Activated naive CD4-positive, alpha-beta T cell treated with anti-CD3 and anti-CD28 coated beads, Interleukin-2, amount 50 U/mL, for 24 hours (primary cell): ENCODE measurements around the gene NRCAM.
A peak's percentile ranks its signal among the peaks of the same experiment; 100 is the strongest.

Experiments
- H3K27ac Mint-ChIP-seq: one replicate; pipeline ENCODE4 v1.8.0; 2021; ENCODE audit warnings: mild to moderate bottlenecking, mixed read lengths
- H3K27me3 Mint-ChIP-seq: one replicate; pipeline ENCODE4 v1.8.0; 2021; ENCODE audit warnings: mixed read lengths
- H3K36me3 Mint-ChIP-seq: one replicate; pipeline ENCODE4 v1.8.0; 2021; ENCODE audit warnings: mixed read lengths
- H3K4me1 Mint-ChIP-seq: one replicate; pipeline ENCODE4 v1.8.0; 2021; ENCODE audit warnings: mixed read lengths
- H3K4me3 Mint-ChIP-seq: one replicate; pipeline ENCODE4 v1.8.0; 2021; ENCODE audit warnings: mild to moderate bottlenecking, mixed read lengths
- H3K9me3 Mint-ChIP-seq: one replicate; pipeline ENCODE4 v1.8.0; 2021; ENCODE audit warnings: mixed read lengths

NRCAM gene

DNA sequence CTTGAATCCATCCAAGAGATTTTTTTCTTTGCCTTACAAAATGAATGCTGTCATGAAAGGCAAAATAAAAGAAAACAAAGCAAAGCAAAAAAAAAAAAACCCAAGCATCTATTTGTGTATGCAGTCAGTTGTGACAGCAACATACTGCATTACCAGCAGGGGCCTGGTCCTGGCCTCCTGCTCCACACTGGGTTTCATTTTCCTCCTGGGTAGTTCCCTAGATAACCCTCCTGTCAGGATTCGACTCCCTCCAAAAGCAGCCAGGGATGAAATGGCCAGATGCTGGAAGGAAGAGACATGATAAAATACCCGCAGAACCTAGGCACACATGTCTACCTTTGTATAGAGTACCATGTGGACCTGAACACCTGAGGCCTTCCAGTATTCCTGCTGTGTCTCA, 148.6 kb downstream of the NRCAM start:
- Mint-ChIP-seq H3K4me1 (peaks cover 4% of the 10 kb centered on the region), H3K27ac (no peak overlapping the region), H3K9me3 (no peaks in the 10 kb centered on the region), H3K4me3 (no peak overlapping the region), H3K36me3 (no peaks in the 10 kb centered on the region), H3K27me3 (peaks cover 2% of the 10 kb centered on the region)

DNA sequence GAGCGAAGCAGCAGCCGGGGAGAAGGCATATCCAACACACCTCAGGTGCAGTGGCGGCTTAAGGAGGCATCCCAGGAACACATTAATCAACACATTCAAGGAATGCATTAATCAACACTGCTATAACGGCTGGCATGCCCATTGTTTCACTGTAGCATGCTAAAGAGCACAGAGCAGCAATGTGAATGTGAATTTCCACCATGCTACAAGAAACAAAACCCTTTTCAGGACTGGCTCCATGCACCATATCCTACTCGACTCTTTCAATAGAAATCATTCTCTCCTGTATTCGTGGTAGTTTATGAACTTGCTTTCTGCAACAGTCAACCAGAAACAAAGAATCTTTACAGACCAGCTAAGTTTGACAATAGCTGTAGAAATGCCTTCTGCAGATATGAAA, 149.0 kb downstream of the NRCAM start:
- H3K9me3 Mint-ChIP-seq: no peaks in the 10 kb centered on the region
- H3K4me1 Mint-ChIP-seq: peaks cover 4% of the 10 kb centered on the region
- no peak overlapping the region for H3K4me3 Mint-ChIP-seq
- H3K27me3 Mint-ChIP-seq: peaks cover 2% of the 10 kb centered on the region
- H3K36me3 Mint-ChIP-seq: no peaks in the 10 kb centered on the region
- no peak overlapping the region for H3K27ac Mint-ChIP-seq

DNA sequence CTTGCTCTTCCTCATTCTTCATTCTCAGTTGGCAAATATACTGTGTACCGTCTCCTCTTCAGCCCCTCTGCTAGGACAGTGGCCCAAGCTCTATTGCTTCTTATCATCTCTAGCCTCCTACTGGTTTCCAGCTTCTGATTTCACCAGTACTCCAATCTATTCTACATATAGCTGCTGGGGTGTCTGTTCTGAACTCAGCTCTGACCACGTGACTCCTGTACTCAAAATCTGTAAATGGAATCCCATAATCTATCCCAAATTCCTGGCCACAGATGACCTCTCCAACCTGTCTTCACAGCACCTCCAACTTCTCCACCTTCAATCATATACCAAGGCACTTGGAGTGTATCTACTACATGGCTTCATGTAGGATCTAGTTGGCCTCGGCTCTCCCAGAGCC, 152.9 kb downstream of the NRCAM start:
- H3K36me3 Mint-ChIP-seq: no peaks in the 10 kb centered on the region
- no peak overlapping the region for H3K27ac Mint-ChIP-seq
- no peak overlapping the region for H3K4me3 Mint-ChIP-seq
- no peaks in the 10 kb centered on the region for H3K9me3 Mint-ChIP-seq
- H3K27me3 Mint-ChIP-seq: peaks cover 2% of the 10 kb centered on the region
- no peaks in the 10 kb centered on the region for H3K4me1 Mint-ChIP-seq

DNA sequence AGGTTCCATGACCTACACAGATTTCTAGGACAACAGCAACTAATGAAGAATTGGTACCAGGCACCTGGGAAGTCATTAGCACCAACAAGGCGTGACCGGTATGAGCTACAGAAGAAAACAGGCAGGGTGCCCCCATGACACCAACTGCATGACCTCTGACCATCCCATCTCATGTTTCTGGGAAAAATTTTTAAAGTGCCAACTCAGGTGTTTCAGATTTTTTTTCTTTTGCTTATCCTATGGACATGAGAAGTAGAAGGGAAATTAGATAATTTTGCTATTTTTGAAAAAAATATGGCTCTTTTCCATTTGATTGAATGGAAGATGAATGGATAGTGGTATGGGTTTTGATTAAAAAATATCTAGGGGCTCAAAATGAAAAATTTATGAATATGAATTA, 154.8 kb downstream of the NRCAM start:
- no peaks in the 10 kb centered on the region for H3K4me1 Mint-ChIP-seq
- H3K9me3 Mint-ChIP-seq: no peaks in the 10 kb centered on the region
- H3K27ac Mint-ChIP-seq: no peak overlapping the region
- H3K36me3 Mint-ChIP-seq: no peaks in the 10 kb centered on the region
- H3K27me3 Mint-ChIP-seq: peaks cover 4% of the 10 kb centered on the region
- no peak overlapping the region for H3K4me3 Mint-ChIP-seq

DNA sequence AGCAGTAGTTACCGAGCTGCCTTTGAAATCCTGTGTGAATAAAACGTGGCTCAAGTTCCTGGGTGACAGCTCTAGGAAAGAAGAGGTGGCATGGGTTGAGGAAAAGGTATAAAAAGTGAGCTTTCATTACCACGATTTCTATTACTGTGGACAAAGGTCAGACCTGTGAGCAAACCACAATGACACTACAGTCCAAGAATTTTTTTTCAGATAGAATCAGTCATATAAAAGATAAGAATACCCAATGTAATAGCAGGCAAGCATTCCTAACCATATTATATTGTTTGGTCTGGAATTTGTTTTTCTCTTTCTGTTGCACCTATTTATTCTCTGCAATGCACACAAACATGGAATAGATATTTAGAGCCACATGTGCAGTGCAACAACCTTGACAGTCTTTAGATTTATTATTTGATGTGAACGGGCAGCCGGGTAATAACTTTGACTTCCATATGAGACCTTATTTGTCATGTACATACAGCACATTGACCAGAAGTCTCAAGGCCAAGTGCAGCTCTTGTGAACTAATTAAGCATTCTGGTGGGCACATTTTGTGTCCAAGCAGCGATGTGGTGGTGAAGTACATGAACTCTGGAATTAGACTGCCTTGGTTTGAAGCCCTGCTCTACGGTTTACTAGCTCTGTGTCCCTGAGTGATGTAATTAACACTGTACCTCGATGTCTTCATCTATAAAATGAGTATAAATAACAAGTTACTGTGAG, 156.8 kb downstream of the NRCAM start:
- Mint-ChIP-seq H3K36me3 (no peaks in the 10 kb centered on the region), H3K27ac (no peak overlapping the region), H3K27me3 (peaks cover 7% of the 10 kb centered on the region), H3K9me3 (no peaks in the 10 kb centered on the region), H3K4me3 (no peak overlapping the region), H3K4me1 (no peaks in the 10 kb centered on the region)

DNA sequence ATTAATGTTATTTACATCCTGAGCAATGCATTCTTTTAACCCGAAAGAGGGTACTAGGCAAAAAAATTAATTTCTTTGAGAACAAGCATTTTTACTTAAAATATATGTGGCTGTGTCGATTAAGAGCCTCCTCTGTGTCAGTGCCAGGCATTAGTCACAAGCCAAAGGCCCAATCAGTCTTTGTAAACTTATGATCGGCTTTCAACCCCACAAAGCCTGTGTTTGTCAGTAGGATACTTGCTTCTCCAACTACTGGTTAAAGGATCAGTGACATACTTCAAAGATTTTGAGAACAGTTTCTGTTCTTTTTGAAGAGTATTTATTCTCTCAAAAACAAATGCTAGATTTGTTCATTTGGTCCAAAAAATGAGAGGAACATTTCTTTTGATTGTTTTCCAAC, 159.3 kb downstream of the NRCAM start:
- no peaks in the 10 kb centered on the region for H3K9me3 Mint-ChIP-seq
- peaks cover 7% of the 10 kb centered on the region for H3K27me3 Mint-ChIP-seq

DNA sequence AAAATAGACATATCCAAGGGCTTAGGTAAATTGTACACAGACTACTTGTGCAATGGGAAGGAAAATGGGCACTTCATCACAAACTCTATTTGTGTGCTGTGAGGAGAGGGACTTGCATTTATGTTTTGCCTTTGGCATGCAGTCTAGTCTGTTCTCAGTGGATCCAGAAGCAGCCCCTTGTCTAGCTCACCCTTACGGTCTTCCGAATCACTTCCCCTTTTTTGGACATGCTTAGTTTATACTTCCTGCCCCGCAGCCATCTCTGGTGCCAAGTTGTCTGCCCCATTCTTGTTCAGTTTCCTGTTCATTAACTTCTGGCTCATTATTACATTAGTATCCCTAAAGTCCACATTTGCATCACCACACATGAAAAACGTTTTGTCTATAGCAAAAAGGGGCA, 161.6 kb downstream of the NRCAM start:
- peaks cover 8% of the 10 kb centered on the region for H3K27me3 Mint-ChIP-seq
- no peaks in the 10 kb centered on the region for H3K9me3 Mint-ChIP-seq
- no peaks in the 10 kb centered on the region for H3K36me3 Mint-ChIP-seq
- H3K4me3 Mint-ChIP-seq: no peak overlapping the region
- no peaks in the 10 kb centered on the region for H3K4me1 Mint-ChIP-seq
- H3K27ac Mint-ChIP-seq: no peak overlapping the region

More for the DNA sequence above, 159.3 kb downstream of the NRCAM start:
- Mint-ChIP-seq H3K4me3 (no peak overlapping the region), H3K27ac (no peak overlapping the region), H3K4me1 (no peaks in the 10 kb centered on the region), H3K36me3 (no peaks in the 10 kb centered on the region)

DNA sequence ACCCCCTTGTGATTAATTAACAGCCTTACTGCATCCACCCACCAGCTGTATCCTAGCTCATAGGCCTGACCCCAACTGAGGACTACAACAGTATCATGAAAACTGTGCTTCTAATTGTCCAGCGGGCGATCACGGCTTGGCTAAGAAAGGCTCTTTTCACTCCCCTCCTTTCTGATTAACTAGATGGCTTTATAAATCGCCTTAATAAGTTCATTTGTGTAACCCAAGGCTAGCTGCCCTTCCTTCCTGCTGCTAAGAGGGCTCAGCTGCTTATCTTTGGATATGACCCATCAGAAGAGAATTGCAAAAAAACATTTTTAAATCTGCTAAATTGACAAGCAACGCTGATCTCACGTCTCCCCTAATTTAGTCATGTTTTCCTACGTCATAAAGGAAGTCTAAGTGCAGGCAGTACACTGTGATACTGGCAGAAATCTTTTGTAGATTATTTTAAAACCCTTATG, 163.1 kb downstream of the NRCAM start:
- Mint-ChIP-seq H3K4me3 (no peak overlapping the region), H3K27ac (no peak overlapping the region), H3K36me3 (no peaks in the 10 kb centered on the region), H3K27me3 (peaks cover 8% of the 10 kb centered on the region), H3K9me3 (no peaks in the 10 kb centered on the region), H3K4me1 (no peaks in the 10 kb centered on the region)

DNA sequence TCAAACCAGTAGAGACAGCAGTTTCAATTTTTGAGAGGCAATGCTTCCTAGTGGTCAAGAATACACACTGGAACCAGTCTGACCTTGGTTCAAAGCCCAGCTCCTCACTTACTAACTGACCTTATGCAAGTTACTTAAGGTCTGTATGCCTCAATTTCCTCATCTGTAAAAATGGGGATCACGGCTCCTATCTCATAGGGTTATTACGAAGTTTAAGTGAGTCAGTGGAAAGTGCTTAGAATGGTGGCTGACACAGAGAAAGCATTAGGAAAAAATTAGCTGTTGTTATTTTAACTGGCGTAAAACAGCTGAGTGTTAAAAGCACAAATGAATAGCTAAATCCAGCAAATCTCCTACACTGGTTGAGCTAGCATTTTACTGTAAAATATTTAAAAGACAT, 163.7 kb downstream of the NRCAM start:
- peaks cover 10% of the 10 kb centered on the region for H3K27me3 Mint-ChIP-seq
- H3K4me1 Mint-ChIP-seq: no peaks in the 10 kb centered on the region
- no peaks in the 10 kb centered on the region for H3K9me3 Mint-ChIP-seq
- H3K27ac Mint-ChIP-seq: no peak overlapping the region
- no peaks in the 10 kb centered on the region for H3K36me3 Mint-ChIP-seq
- H3K4me3 Mint-ChIP-seq: no peak overlapping the region

DNA sequence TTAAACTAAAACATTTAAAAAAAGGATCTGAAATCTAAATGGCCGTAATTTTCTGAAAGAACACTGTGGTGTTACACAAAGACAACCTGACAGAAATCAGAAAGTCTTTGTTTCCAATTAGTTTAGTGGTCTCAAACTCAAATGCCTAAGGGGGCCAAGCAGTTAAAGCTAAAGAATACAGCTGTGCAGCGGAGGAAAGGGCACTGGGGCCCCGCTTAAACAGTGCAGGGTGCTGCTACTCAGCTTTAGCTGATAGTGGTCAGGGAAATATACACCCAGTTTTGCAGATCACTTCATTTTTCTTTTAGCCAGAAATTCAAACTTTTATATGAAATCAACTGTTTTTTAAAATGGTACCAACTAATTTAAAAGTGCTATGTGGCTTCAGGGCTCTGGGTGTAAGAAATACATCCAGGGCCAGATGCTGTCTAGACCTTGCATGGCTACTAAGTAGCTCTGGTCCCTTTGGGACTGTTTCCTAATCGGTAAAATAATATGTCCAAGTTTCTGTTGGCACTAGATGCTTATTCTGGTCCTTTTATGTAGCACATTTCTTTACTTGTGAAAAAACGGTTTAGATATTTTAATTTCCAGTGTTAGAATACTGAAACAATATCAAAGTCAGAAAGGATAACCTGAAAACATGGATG, 164.3 kb downstream of the NRCAM start:
- Mint-ChIP-seq H3K36me3 (peaks cover 2% of the 10 kb centered on the region), H3K9me3 (peaks cover 5% of the 10 kb centered on the region), H3K27me3 (peaks cover 8% of the 10 kb centered on the region), H3K4me1 (no peaks in the 10 kb centered on the region), H3K27ac (no peak overlapping the region), H3K4me3 (no peak overlapping the region)

DNA sequence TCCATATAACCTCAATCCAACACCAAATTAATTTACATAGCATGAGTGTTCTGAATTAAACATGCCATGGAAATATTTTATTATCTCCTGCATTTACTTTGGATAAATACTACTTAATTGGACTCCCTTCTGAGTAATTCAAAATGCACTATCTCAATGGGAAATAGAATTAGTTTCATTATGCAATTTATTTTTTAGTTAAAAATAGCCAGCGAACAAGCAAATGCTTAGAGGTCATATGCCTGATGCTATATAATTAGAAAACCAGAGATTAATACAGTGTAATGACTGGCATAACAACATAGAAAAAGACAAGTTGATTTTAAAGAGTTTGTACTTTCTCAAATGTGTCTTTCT, 165.1 kb downstream of the NRCAM start:
- Mint-ChIP-seq H3K4me3 (no peak overlapping the region), H3K4me1 (no peaks in the 10 kb centered on the region), H3K36me3 (peaks cover 2% of the 10 kb centered on the region), H3K27ac (no peak overlapping the region), H3K9me3 (peaks cover 7% of the 10 kb centered on the region), H3K27me3 (peaks cover 10% of the 10 kb centered on the region)

DNA sequence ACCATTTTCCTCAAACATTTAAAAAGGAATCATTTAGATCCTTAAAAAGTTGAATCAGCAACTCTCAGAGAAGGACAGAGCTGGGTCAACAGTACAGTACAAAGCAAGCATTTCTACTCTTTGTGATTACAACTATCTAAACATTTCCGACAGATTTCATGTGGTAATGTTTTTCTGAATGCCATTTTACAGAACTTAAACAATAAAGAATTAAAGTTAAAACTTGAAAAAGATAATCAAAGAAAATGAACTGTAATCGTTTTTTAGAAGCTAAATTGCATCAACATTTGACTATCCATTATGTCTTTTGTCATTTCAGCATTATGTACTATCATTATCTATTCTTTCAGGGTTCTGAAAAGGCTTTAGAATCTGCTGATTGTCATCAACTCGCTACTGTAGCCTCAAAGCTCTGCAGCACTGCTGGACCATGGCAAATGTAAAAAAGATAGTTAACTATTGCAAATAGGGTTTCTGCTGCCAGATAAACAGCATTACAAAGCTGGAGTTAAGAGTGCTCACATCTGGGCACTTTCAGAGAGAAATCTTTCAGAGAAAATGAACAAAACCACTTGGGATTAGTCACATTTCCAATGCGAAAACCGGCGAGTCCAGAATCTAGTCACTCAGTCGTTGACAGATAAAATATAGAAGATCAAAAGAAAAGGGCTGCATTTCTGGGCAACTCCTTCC, 165.6 kb downstream of the NRCAM start:
- H3K27me3 Mint-ChIP-seq: peaks cover 10% of the 10 kb centered on the region
- no peaks in the 10 kb centered on the region for H3K4me1 Mint-ChIP-seq
- H3K27ac Mint-ChIP-seq: no peak overlapping the region
- H3K9me3 Mint-ChIP-seq: peaks cover 7% of the 10 kb centered on the region
- no peak overlapping the region for H3K4me3 Mint-ChIP-seq
- peaks cover 2% of the 10 kb centered on the region for H3K36me3 Mint-ChIP-seq

DNA sequence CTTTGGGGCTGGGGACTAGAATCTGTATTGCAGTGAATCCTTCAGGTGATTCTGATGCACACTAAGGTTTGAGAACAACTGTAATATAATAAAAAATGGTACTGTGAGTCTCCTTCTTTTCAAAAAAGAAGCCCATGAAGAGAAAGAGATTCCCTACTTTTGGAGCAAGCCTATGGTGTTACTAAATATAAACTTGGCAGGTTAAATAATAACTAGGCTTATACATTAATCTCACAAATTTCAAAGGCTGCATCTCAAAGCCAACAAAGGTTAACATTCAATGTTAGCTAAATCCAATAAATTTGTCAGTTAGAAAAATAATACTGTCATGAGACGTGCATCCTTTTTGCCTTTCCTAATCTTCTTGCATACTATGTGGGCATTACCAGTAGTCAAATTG, 166.4 kb downstream of the NRCAM start:
- peaks cover 10% of the 10 kb centered on the region for H3K27me3 Mint-ChIP-seq
- peaks cover 7% of the 10 kb centered on the region for H3K9me3 Mint-ChIP-seq
- H3K27ac Mint-ChIP-seq: no peak overlapping the region
- H3K4me1 Mint-ChIP-seq: no peaks in the 10 kb centered on the region
- H3K4me3 Mint-ChIP-seq: no peak overlapping the region
- peaks cover 2% of the 10 kb centered on the region for H3K36me3 Mint-ChIP-seq

DNA sequence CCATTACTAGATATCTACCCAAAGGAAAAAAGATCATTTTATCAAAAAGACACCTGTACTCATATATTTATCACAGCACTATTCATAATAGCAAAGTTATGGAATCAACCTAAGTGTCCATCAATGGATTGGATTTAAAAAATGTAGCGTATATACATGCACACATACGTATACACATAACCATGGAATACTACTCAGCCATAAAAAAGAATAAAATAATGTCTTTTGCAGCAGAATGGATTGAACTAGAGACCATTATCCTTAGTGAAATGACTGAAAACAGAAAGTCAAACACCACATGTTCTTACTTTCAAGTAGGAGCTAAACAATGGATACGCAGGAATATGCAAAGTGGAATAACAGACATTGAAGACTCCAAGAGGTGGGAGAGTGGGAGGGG, 168.4 kb downstream of the NRCAM start:
- Mint-ChIP-seq H3K27ac (no peak overlapping the region), H3K27me3 (peaks cover 14% of the 10 kb centered on the region), H3K9me3 (peaks cover 7% of the 10 kb centered on the region), H3K4me1 (peaks cover 4% of the 10 kb centered on the region), H3K4me3 (no peak overlapping the region), H3K36me3 (peaks cover 2% of the 10 kb centered on the region)

DNA sequence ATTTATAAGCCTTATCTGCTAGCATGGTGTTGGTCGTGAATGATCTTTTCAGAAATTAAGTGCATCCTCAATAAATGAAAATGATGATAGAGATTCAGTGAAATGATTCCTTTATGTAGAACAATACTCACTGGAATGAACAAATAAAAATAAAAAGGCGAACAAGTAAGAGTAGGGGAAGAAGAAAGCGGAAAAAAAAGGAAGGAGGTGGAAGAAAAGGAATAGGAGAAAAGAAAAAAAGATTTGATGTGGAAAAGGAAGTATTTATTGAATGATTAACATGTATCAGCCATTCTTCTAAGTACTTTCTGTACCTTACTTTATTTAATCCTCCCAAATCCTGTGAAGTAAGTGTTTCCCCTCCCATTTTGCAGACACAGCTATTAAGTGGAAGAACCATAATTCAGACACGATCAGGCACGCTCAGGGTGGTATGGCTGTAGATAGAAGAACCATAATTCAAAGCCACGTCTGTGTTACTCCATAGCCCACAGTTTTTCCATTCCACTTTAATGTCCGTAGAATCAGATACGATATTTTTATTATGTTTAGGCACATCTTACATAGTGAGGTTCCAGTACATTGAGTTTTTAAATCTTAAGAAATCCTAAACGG, 169.8 kb downstream of the NRCAM start:
- H3K9me3 Mint-ChIP-seq: peaks cover 7% of the 10 kb centered on the region
- H3K4me1 Mint-ChIP-seq: peaks cover 4% of the 10 kb centered on the region
- H3K36me3 Mint-ChIP-seq: peaks cover 2% of the 10 kb centered on the region
- peak overlapping the region; percentile 47 for H3K27ac Mint-ChIP-seq
- peaks cover 12% of the 10 kb centered on the region for H3K27me3 Mint-ChIP-seq
- no peak overlapping the region for H3K4me3 Mint-ChIP-seq

DNA sequence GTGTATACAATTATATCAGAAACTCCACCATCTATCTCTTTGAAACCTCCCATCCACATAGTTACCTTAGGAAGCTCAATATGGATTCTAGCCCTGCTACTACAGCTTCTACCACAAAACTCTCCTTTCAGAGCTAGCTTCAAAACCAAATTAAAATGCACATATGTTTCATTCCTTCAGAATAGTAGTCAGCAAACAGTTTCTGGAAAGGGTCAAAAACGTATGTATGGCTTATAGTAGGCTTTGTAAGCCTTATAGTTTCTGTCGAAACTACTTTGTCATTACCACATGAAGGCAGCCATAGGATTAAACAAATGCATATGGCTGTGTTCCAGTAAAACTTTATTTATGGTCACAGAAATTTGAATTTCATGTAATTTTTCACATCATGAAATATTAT, 170.5 kb downstream of the NRCAM start:
- H3K4me3 Mint-ChIP-seq: no peak overlapping the region
- H3K27ac Mint-ChIP-seq: no peak overlapping the region
- peaks cover 4% of the 10 kb centered on the region for H3K4me1 Mint-ChIP-seq
- peaks cover 2% of the 10 kb centered on the region for H3K36me3 Mint-ChIP-seq
- peaks cover 12% of the 10 kb centered on the region for H3K27me3 Mint-ChIP-seq
- H3K9me3 Mint-ChIP-seq: peaks cover 7% of the 10 kb centered on the region
